A549 (cell line): ENCODE measurements around the gene SLC15A3.

ENCODE experiments used
- CTCF ChIP-seq: fragments of >200 bp; sonication (Bioruptor Twin); formaldehyde crosslinking; IDR thresholded peaks from 3 replicates; pipeline ENCODE4 v1.5.1; 2016
- ZFP36 ChIP-seq: fragments of 450-650 bp; IDR thresholded peaks from 2 replicates; pipeline ENCODE4 v1.6.1; 2014; ENCODE audit warnings: borderline replicate concordance; ENCODE audit not compliant: partially characterized antibody

- no peak for TF ChIP-seq CTCF
- no peak for TF ChIP-seq ZFP36
Observed at GRCh38 chr11:60972182-60973030, 20.4 kb upstream of the SLC15A3 start.
